Measurements from ENCODE around the gene MRGPRE. TPM values are rescaled to one million over a fixed set of nuclear protein-coding genes. Genes with fewer than 3 reads are reported as not detected.
A peak's percentile ranks its signal among the peaks of the same experiment; 100 is the strongest.

MRGPRE gene
- total RNA-seq, 1 experiment from 2014 or later, result not detected

DNA sequence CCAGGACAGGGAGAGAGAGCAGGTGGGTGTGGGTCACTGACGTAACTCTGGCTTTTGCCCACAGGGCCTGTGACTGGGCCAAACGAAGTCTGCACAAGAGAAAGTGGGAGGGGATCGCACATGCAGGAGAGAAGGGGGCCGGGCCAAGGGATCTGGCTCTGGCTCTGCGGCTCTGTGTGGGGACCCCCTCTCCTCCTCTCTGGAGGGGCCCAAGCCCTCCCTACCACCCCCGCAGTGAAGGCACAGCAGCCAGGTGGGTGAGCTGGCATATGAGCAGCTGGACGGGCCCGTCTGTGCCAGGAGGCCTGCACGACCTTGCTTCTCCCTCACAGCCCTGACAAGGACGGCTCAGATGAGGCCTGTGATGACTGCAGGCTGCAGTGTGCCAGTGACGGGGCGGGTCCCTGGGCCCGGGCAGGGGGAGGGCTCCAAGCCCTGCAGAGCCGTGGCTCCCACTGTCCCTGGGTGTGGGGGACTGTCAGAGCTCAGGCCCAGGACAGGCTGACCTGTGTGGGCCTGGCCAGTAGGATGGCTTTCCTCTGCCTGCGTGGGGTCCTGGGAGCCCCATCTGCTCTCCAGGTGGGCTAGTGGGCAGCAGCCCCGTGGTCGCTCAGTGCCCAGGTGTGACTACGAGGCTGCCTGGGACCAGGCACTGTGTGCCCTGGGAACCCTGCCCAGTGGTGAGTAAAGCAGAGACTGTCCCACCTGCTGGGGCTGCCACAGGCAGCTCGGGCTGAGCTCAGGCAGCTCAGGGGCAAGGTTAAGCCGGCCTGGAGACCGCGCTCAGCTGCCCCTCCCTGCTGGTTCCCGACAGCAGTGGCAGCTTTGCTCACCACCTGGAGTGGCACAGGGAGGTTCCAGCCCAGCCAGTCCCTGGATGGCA, 35.8 kb downstream of the MRGPRE start:
- intact Hi-C loops (cut with micrococcal nuclease), result no loop called here
- ATAC-seq (peak; percentile 39), DNase-seq (no peak)
- Histone ChIP-seq H4K20me1 (ENCODE audit: low read length) (no peaks in the 10 kb centered on the region), H3K4me2 (ENCODE audit: low read length) (no peak overlapping the region), H3K79me2 (ENCODE audit: low read length) (no peaks in the 10 kb centered on the region), H3K9me3 (ENCODE audit: low read length) (no peaks in the 10 kb centered on the region), H3K36me3 (ENCODE audit: low read depth, low read length) (no peaks in the 10 kb centered on the region), H2AFZ (ENCODE audit: low read length) (no peak overlapping the region), H3K9ac (ENCODE audit: low read length) (no peak overlapping the region), H3K27me3 (ENCODE audit: low read length) (peaks cover 7% of the 10 kb centered on the region; the same call in 1 of the 2 replicates), H3K4me1 (ENCODE audit: insufficient read depth, low read length) (no peaks in the 10 kb centered on the region), H3K9me2 (replicated peaks; ENCODE audit: low read length) (no peaks in the 10 kb centered on the region), H3F3A (ENCODE audit: low read length, unreplicated experiment) (no peaks in the 10 kb centered on the region), H3K27ac (ENCODE audit: low read length) (no peak overlapping the region), H3K4me3 (ENCODE audit: low read length) (no peak overlapping the region)
- no TSS peak for BruUV-seq (replicated peaks)
- TF ChIP-seq EZH2 (IDR thresholded peaks at IDR 0.05; ENCODE audit: low read length, unreplicated experiment), result no peak
- ChIA-PET POLR2A (ENCODE audit: unreplicated experiment) (no interaction called here), CTCF (no interaction called here)

DNA sequence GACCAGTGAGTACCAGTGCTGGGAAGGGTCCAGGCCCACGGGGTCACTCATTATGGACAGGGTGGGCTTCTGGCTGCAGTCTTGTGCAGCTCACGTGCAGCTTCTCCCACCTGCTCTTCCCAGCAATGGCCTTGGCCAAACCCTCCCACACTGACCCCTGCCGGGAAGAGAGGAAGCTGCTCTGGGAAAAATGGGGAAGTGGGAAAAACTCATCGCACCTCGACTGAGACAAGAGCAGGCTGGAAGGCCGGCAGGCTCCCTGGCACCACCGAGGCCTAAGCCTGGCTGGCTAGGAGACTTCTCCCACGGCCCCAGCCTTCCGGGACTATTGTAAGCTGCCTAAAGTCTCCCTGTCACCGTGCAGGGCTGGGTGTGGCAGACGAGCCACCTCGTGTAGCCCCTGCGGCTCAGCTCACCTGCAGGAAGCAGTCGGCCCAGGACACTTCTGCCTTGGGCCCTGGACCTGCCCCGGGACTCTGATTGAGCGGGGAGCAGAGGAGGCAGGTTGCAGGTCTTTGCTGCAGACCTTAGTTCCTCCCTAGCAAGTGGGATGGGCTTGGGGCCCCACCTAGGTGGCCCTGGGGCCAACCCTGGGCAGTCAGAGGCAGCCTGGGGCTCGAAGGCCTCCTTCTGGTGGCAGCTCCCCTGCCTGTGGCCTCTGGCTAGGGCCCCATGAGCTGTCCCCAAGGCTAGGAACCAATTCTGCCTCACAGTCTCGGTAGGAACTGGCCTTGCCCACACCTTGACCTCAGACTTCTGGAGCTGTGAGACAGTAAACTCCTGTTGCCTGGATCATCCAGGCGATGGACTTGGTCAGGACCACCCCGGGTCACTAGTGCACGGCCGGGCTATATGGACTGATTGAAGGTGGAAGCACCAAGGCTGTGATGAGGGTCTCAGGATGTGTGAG, 36.7 kb downstream of the MRGPRE start:
- no peak for ATAC-seq
- Histone ChIP-seq H3F3A (ENCODE audit: low read length, unreplicated experiment) (no peaks in the 10 kb centered on the region), H3K9me3 (ENCODE audit: low read length) (no peaks in the 10 kb centered on the region), H3K27me3 (ENCODE audit: low read length) (0 out of 2 replicates have a peak, but pooled peaks cover 6% of the 10 kb centered on the region), H3K4me1 (ENCODE audit: insufficient read depth, low read length) (no peaks in the 10 kb centered on the region), H3K4me2 (ENCODE audit: low read length) (no peak overlapping the region), H4K20me1 (ENCODE audit: low read length) (no peaks in the 10 kb centered on the region), H2AFZ (ENCODE audit: low read length) (no peak overlapping the region), H3K27ac (ENCODE audit: low read length) (no peak overlapping the region), H3K79me2 (ENCODE audit: low read length) (no peaks in the 10 kb centered on the region), H3K4me3 (ENCODE audit: low read length) (no peak overlapping the region), H3K9ac (ENCODE audit: low read length) (no peak overlapping the region), H3K9me2 (replicated peaks; ENCODE audit: low read length) (no peaks in the 10 kb centered on the region), H3K36me3 (ENCODE audit: low read depth, low read length) (no peaks in the 10 kb centered on the region)
- intact Hi-C loops (cut with micrococcal nuclease), result no loop called here
- no peak for DNase-seq
- POLR2A ChIA-PET (ENCODE audit: unreplicated experiment), result no interaction called here
- TF ChIP-seq EZH2phosphoT487 (IDR thresholded peaks at IDR 0.05; ENCODE audit: borderline replicate concordance, low read length), result no peak
- BruUV-seq (replicated peaks), result no TSS peak
- CTCF ChIA-PET, result no interaction called here

DNA sequence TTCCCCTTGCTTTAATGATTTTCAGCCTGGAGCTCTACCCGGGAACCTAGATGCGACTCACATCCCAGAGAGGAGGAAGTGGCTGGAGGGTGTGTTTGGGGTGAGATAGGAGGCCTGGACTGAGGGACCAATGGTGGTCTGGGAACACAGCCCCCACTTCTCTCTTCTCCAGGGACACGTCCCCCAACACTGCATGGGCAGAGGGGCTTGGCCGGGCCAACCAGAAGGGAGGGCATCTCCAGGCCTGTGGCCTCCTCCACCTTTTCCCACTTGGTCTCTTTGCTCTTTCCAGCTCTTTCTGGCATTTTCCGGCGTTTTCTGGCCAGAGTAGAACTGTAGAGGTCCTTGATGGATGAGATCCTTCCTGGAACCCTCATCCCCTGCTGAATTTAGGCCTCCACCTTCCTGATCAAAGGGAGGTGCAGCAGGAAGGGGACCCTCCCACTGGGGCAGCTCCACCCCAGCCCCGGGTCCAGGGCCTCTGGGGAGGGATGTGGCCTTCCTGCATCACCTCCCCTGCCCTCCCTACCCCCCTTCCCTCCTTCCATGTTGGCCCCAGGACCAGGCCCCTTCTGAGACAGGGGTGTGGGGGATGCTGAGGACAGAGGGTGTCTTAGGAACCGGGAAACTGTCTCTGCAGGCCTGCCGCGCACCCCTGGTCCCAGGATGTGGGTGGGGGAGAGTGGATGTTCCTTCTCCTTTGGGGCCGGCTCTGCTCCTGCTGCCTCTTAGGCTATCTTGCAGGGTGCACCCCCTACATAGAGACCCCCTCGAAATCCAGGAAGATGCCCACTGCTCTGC, 38.0 kb downstream of the MRGPRE start:
- Histone ChIP-seq H3K79me2 (ENCODE audit: low read length) (no peaks in the 10 kb centered on the region), H3K9ac (ENCODE audit: low read length) (no peak overlapping the region), H3K4me3 (ENCODE audit: low read length) (no peak overlapping the region), H3K4me2 (ENCODE audit: low read length) (no peak overlapping the region), H3K4me1 (ENCODE audit: insufficient read depth, low read length) (no peaks in the 10 kb centered on the region), H3K27me3 (ENCODE audit: low read length) (no peaks in the 10 kb centered on the region), H3K27ac (ENCODE audit: low read length) (no peak overlapping the region), H3K9me3 (ENCODE audit: low read length) (no peaks in the 10 kb centered on the region), H4K20me1 (ENCODE audit: low read length) (no peaks in the 10 kb centered on the region), H3K36me3 (ENCODE audit: low read depth, low read length) (no peaks in the 10 kb centered on the region), H2AFZ (ENCODE audit: low read length) (no peak overlapping the region), H3K9me2 (replicated peaks; ENCODE audit: low read length) (no peaks in the 10 kb centered on the region), H3F3A (ENCODE audit: low read length, unreplicated experiment) (no peaks in the 10 kb centered on the region)
- no peak for TF ChIP-seq EZH2phosphoT487 (IDR thresholded peaks at IDR 0.05; ENCODE audit: borderline replicate concordance, low read length)
- TF ChIP-seq, protein P1, sequence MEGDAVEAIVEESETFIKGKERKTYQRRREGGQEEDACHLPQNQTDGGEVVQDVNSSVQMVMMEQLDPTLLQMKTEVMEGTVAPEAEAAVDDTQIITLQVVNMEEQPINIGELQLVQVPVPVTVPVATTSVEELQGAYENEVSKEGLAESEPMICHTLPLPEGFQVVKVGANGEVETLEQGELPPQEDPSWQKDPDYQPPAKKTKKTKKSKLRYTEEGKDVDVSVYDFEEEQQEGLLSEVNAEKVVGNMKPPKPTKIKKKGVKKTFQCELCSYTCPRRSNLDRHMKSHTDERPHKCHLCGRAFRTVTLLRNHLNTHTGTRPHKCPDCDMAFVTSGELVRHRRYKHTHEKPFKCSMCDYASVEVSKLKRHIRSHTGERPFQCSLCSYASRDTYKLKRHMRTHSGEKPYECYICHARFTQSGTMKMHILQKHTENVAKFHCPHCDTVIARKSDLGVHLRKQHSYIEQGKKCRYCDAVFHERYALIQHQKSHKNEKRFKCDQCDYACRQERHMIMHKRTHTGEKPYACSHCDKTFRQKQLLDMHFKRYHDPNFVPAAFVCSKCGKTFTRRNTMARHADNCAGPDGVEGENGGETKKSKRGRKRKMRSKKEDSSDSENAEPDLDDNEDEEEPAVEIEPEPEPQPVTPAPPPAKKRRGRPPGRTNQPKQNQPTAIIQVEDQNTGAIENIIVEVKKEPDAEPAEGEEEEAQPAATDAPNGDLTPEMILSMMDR (conservative IDR thresholded peaks at IDR 0.05; ENCODE audit: low read depth, low read length), result no peak
- TF ChIP-seq EZH2 (IDR thresholded peaks at IDR 0.05; ENCODE audit: low read length, unreplicated experiment), result no peak
- ATAC-seq (no peak), DNase-seq (no peak)
- intact Hi-C loops (cut with micrococcal nuclease), result no loop called here
- ChIA-PET CTCF (no interaction called here), POLR2A (ENCODE audit: unreplicated experiment) (no interaction called here)
- no TSS peak for BruUV-seq (replicated peaks)
